ENCODE results near the gene ZSCAN23. TPM values are rescaled to one million over a fixed set of nuclear protein-coding genes. Genes with fewer than 3 reads are reported as not detected.
"Not testable (repeated sequence)": the region's sequence is repeated elsewhere in the genome, so short reads cannot be mapped to it uniquely, and the experiment has no call there.

Gene ZSCAN23
- total RNA-seq, 1 donor from 2014 or later = 0.18 TPM

DNA sequence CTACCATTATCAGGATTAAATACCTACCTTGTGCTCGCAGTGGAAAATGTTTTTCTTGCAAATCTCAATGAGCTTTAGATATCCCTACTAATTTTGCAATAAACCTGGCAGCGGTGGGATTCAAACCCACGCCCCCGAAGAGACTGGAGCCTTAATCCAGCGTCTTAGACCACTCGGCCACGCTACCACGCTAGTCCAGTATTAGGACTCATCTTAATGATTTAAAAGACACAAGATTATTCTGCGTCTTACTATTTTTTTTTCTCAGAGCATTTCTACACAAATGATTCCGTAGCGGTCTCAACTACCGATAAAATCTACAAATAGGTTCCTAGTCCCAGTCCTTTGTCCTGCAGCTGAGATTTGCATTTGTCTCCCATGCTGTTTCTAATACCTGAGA lies 35.2 kb upstream of the ZSCAN23 start:
- Mint-ChIP-seq H3K27me3 (peaks cover 57% of the 10 kb centered on the region), H3K36me3 (ENCODE audit: low read depth) (no peaks in the 10 kb centered on the region), H3K27ac (no peak overlapping the region), H3K4me1 (peaks cover 2% of the 10 kb centered on the region), H3K9me3 (no peaks in the 10 kb centered on the region), H3K4me3 (no peak overlapping the region)
- DNase-seq (no peak), ATAC-seq (ENCODE audit: low read depth) (no peak)
- ChIA-PET CTCF (no interaction called here), POLR2A (no interaction called here)
- TF ChIP-seq, protein P1, sequence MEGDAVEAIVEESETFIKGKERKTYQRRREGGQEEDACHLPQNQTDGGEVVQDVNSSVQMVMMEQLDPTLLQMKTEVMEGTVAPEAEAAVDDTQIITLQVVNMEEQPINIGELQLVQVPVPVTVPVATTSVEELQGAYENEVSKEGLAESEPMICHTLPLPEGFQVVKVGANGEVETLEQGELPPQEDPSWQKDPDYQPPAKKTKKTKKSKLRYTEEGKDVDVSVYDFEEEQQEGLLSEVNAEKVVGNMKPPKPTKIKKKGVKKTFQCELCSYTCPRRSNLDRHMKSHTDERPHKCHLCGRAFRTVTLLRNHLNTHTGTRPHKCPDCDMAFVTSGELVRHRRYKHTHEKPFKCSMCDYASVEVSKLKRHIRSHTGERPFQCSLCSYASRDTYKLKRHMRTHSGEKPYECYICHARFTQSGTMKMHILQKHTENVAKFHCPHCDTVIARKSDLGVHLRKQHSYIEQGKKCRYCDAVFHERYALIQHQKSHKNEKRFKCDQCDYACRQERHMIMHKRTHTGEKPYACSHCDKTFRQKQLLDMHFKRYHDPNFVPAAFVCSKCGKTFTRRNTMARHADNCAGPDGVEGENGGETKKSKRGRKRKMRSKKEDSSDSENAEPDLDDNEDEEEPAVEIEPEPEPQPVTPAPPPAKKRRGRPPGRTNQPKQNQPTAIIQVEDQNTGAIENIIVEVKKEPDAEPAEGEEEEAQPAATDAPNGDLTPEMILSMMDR (IDR thresholded peaks at IDR 0.05) = no peak
- intact Hi-C loops (cut with micrococcal nuclease) = no loop called here

DNA sequence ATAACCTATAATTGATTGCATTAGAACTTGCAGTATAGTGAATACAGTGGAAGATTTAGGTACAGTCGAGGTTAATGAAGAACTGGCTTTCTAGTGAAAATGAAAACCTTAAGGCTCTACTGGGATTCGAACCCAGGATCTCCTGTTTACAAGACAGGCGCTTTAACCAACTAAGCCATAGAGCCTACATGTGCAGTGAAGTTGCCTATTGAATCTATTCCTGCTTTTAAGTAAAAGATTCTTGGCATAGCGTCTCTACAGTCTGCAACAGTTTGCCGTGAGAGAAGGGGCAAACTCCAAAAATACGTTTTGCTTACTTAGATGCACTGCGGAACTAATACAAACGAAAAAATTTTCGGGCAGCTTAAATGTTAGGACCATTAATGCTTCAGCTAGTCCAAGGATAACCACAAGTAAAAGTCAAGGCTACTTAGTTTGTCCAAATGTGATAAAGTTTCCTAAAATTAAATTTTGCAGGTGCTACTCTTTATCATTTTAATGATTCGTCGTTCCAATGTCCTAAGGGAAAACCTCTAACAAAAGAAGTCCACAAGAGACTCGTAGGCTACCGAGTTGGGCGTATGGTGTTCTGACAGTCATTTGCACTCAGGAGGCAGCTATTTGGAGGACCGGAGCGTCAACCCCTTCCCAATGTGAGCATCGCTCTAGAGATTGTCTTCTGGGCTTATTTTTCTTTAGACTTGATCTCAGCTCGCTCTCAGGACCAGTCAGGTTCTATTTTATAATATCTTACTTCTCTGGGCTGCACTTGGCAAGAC lies 31.3 kb upstream of the ZSCAN23 start:
- no peak for ATAC-seq (ENCODE audit: low read depth)
- H3K36me3 Mint-ChIP-seq (ENCODE audit: low read depth) = no peaks in the 10 kb centered on the region
- peaks cover 2% of the 10 kb centered on the region for H3K4me1 Mint-ChIP-seq
- H3K27me3 Mint-ChIP-seq = peaks cover 56% of the 10 kb centered on the region
- intact Hi-C loops (cut with micrococcal nuclease) = no loop called here
- no peak overlapping the region for H3K4me3 Mint-ChIP-seq
- CTCF ChIA-PET = no interaction called here
- POLR2A ChIA-PET = no interaction called here
- DNase-seq = no peak
- peaks cover 6% of the 10 kb centered on the region for H3K9me3 Mint-ChIP-seq
- no peak overlapping the region for H3K27ac Mint-ChIP-seq
- TF ChIP-seq, protein P1 (IDR thresholded peaks at IDR 0.05) = no peak

DNA sequence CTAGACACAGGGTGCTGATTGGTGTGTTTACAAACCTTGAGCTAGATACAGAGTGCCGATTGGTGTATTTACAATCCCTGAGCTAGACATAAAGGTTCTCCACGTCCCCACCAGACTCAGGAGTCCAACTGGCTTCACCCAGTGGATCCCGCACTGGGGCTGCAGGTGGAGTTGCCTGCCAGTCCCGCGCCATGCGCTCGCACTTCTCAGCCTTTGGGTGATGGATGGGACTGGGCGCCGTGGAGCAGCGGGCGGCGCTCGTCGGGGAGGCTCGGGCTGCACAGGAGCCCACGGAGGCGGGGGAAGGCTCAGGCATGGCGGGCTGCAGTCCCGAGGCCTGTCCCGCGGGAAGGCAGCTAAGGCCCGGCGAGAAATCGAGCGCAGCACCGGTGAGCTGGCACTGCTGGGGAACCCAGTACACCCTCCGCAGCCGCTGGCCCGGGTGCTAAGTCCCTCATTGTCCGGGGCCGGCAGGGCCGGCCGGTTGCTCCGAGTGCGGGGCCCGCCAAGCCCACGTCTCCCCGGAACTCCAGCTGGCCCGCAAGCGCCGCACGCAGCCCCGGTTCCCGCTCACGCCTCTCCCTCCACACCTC lies 26.0 kb upstream of the ZSCAN23 start:
- ATAC-seq (ENCODE audit: low read depth); H3K4me3 Mint-ChIP-seq; H3K36me3 Mint-ChIP-seq (ENCODE audit: low read depth); intact Hi-C loops (cut with micrococcal nuclease); DNase-seq; POLR2A ChIA-PET; H3K27ac Mint-ChIP-seq; H3K4me1 Mint-ChIP-seq; CTCF ChIA-PET: not testable (repeated sequence)
- Mint-ChIP-seq H3K9me3 (peaks cover 15% of the 10 kb centered on the region), H3K27me3 (peaks cover 33% of the 10 kb centered on the region)

DNA sequence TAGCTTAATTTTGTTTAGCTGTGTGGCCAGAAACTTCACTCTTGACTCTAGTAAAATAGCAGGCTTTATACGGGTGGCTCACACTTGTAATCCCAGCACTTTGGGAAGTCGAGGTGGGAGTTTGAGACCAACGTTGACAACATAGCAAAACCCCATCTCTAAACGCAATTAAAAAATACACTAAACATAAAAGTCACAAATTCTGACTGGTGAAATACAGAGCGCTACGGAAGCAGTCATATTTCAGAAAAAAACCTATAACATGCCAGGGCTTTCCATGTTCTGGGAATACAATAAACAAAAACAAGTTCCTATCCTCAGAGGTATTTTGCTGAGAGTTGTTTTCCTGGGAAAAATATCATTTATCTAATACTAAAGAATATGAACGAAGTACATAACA lies 24.8 kb upstream of the ZSCAN23 start:
- TF ChIP-seq, protein P1 (IDR thresholded peaks at IDR 0.05) = no peak
- Mint-ChIP-seq H3K27me3 (peaks cover 34% of the 10 kb centered on the region), H3K27ac (no peak overlapping the region), H3K36me3 (ENCODE audit: low read depth) (no peaks in the 10 kb centered on the region), H3K4me3 (no peak overlapping the region), H3K4me1 (no peaks in the 10 kb centered on the region), H3K9me3 (peaks cover 15% of the 10 kb centered on the region)
- DNase-seq = no peak
- CTCF ChIA-PET = no interaction called here
- intact Hi-C loops (cut with micrococcal nuclease) = no loop called here
- no peak for ATAC-seq (ENCODE audit: low read depth)
- POLR2A ChIA-PET = interaction anchor here (0.7 kb wide), 1 partner anchor 1178 kb away, joined by 3 read pairs; no protein-coding TSS in a partner anchor

GRCh38 chr6:28462401-28462800 lies 19.1 kb upstream of the ZSCAN23 start:
- Mint-ChIP-seq H3K4me3 (no peak overlapping the region), H3K36me3 (ENCODE audit: low read depth) (no peaks in the 10 kb centered on the region), H3K27me3 (peaks cover 47% of the 10 kb centered on the region), H3K27ac (no peak overlapping the region), H3K4me1 (no peaks in the 10 kb centered on the region), H3K9me3 (no peaks in the 10 kb centered on the region)
- intact Hi-C loops (cut with micrococcal nuclease) = no loop called here
- CTCF ChIA-PET = no interaction called here
- POLR2A ChIA-PET = no interaction called here
- no peak for ATAC-seq (ENCODE audit: low read depth)
- TF ChIP-seq, protein P1 (IDR thresholded peaks at IDR 0.05) = no peak
- DNase-seq = no peak
